Left lobe of liver (tissue), 2 donors: ENCODE data around the gene KRTAP8-1. TPM values are rescaled to one million over a fixed set of nuclear protein-coding genes. Genes with fewer than 3 reads are reported as not detected.

Source experiments
- ATAC-seq: fragments of 200-7000 bp; cut with Tn5 transposase; one replicate; pipeline ENCODE4 v1.9.1; 2020; ENCODE audit warnings: mild to moderate bottlenecking, moderate library complexity
- DNase-seq: peaks from one replicate; pipeline ENCODE4 v3.0.0-alpha.2; 2020; ENCODE audit warnings: low spot score
- total RNA-seq: library from RNA; stranded (reverse); gene quantifications from one replicate; pipeline ENCODE4 v1.2.1, GENCODE V29; 2021
- donor health status: DM: no; HTN: no; CAD: no; lungs with moderate emphysema.
- donor health status: DM: no; HTN: yes; CAD: no.

Gene KRTAP8-1, protein sequence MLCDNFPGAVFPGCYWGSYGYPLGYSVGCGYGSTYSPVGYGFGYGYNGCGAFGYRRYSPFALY
- not detected for total RNA-seq

DNA sequence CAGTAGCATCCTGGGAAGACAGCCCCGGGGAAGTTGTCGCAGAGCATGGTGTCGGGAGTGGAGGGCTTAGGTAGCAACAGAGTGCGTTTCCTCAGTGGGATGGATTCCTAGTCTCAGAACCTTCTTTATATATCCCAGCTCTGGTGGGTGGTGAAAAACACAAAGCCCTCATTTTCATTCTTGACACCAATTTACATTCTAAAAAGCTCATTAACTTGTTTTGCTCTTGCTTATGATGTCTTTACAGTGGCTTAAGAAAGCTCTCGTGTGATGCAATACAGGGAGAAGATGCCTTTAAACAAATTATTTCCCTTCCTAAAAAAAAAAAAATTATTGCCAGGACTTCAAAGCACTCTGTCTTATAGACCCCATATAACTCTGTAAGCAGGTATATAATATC lies at the start of gene KRTAP8-1:
Gene KRTAP8-1, minus strand, starts transcription at position 101 of the 400 bp plus-strand sequence. Its CDS starts 54 bp downstream, at position 47.
- ATAC-seq (no peak), DNase-seq (no peak)

DNA sequence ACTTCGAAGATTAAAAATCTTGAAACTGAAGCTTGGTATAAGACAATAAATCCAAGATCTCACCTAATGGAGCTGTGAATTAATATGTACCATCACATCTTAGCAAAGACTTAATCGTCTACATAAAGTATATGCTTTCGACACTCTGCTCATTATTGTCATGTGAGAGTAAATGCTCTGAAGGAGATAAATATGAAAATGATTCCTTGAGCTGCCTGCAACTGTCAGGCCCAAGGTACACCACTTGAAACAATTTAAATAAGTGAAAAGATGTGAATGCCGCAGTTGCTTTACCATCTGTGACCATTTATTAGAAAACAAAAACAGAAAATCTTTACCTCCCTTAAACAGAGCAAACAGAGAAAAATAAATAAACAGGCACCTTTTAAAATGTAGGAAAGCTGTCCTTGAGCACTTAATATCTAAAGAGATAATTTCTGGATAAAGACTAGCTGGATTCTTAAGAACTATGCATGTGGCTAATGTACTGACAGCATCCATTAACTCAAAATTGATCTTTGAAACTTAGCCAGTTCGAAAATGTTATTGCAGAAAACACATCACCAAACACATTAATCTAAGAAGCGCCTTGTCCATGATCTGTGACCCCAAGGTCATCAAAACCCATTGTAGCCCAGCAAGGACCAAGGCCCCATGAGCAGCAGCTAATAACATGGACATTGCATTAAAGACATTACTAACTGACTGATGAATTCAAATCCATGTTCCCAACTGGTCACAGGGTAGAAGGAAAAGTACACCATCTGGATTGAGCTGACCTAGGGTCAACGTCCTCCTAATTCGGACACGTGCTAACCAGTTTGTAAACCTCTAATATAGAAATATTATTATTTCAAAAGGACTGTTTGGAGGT lies 34.8 kb upstream of the KRTAP8-1 start:
- DNase-seq (no peak), ATAC-seq (no peak)

DNA sequence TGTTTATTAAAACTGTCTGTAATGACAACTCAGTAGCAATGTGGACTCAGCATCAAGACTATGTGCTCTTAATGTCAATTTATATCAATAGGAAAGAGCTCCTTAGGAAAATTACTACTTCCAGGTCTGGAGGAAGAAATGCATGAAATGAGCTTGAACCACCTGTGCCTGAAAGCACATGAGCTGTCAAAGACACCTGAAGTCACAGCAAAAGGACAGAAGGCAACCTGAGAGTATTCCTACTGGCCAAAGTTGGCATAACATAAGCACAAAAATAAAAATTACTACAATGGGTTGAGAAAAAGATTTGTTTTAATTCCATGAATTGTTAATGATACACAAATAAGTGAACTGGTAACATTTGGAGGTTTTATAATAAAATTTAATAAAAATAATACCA lies 29.9 kb upstream of the KRTAP8-1 start:
- ATAC-seq (no peak), DNase-seq (no peak)

DNA sequence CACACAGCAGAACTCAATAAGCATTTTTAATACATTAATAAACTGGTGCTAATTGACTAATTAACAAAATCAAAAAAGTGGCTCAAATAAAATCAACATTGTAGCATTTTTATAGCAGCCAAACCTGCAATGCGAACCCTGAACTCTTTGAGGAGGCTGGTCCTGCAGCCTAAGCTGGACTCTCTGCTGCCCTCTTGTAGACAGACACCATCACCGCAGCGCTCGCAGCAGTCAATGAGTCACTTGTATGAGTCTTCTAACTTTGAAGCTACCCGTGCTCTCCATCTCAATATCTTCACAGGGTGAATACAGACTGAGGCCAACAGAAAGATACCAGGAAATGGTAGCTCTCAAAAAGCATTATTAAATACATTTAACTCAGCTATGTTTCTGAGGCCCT lies 26.2 kb upstream of the KRTAP8-1 start:
- ATAC-seq: peak; percentile 85
- no peak for DNase-seq

DNA sequence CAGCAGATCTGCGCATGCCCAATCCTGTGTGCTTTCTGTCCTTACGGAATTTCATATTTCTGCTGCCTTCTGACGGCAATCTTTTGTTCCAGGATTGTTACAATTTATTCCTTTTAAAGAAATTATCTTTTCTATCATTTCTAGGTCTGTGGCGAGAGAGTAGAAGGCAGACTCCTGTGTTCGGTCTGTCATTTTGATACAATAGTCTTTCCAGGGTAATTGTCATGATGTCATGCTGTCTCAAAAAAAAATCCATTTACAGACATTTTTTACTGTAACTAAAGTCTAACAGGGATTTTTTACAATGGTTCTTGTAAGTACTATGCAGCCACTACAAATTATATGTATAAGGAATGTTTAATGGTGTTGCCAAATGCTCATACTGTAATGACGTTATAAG lies 25.5 kb upstream of the KRTAP8-1 start:
- no peak for DNase-seq

DNA sequence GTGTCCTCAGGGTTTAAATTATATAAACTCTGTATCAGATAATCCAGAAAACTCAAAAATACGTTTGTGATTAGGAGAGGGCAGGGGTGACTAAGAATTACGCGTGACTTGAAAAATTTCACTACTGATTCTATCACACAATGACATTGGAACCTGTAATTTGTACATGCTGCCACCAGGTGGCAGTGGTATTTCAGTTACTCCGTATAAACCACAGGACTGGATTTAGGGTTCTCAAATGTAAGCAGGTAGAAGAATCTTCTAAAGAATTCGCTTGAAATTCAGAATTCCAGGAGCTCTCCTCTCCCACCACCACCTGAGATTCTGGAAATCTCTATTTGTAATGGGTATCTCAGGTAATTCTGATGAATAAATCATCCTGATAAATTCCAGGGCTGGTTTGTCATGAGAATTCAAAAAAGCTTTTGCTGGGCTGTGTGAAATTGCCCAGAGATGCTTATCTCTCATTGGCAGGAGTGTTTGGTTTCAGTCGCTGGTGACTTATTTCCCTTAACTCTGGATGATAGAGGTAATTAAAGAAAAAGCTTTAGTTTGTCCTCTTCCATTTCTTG lies 18.2 kb upstream of the KRTAP8-1 start:
- no peak for ATAC-seq
- DNase-seq: no peak

More for the DNA sequence above, 25.5 kb upstream of the KRTAP8-1 start:
- ATAC-seq: no peak

DNA sequence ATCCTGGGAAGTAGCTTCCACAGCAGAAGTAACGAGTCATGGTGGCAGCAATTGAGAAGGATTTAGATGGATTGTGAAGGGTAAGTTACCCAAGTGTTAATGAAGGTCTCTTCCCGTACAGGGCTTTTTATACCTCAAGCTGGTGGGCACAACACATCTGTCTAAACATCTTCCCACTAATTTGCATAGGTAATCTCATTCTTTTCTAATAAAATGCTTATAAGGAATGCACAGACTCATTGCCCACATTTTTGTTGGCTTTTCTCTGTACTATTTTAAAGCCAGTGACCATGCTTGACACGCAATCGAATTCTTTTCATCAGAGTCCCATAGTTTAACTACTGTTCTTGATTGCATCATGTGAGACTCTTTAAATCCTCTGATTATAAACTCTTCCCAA lies 16.6 kb upstream of the KRTAP8-1 start, which contains the start of gene KRTAP7-1:
Gene KRTAP7-1, minus strand, starts transcription at position 101 of the 400 bp plus-strand sequence. Its CDS starts 61 bp downstream, at position 40.
- no peak for ATAC-seq
- no peak for DNase-seq

DNA sequence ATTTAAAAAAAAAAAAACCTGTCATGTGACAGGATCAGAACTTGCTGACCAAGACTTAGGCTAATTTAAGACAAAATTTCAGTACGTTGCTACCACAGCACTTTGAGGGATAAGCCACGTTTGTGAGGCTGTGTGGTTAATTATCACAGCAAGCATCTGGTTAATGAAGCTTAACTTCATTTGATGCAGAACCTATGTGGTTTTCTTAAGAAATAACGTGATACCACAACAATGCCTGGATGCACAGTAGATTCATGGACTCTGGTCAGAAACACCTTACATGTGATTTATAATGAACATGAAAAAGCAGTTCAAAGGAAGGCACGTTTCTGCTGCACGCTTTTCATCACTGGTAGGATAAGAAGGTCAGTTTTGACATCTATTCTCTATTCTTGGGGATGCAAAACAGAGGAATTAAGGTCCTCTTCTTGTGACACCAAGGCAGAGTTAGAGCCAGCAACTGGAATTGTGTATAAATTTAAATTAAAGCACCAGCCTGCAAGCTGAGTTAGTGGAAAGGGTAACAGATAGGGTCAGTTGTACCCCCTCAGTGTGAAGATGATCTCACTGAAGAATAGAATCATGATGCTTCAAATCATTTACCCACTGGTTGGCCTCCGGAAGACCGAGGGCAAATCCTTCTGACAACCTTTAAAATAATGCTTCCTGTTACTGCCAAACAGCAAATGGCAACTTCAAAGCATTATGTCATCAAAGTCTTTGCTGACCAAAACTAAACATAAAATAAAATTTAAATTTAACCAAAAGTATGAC lies 6.0 kb upstream of the KRTAP8-1 start:
- no peak for DNase-seq
- ATAC-seq: no peak

DNA sequence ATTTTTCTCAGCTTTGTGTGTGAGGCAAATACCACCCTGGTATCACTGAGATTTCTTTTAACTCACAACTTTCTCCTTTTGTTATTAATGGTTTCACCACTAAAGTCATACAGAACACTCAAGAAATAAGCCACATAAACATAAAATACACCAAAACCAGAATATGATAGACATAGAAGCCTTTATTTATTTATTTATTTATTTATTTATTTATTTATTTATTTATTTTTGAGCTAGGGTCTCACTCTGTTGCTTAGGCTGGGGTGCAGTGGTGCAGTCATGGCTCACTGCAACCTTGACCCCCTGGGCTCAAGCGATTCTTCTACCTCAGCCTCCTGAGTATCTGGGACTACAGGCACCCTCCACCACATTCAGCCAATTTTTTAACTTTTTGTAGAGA lies 12.5 kb downstream of the KRTAP8-1 start:
- DNase-seq (no peak), ATAC-seq (no peak)

DNA sequence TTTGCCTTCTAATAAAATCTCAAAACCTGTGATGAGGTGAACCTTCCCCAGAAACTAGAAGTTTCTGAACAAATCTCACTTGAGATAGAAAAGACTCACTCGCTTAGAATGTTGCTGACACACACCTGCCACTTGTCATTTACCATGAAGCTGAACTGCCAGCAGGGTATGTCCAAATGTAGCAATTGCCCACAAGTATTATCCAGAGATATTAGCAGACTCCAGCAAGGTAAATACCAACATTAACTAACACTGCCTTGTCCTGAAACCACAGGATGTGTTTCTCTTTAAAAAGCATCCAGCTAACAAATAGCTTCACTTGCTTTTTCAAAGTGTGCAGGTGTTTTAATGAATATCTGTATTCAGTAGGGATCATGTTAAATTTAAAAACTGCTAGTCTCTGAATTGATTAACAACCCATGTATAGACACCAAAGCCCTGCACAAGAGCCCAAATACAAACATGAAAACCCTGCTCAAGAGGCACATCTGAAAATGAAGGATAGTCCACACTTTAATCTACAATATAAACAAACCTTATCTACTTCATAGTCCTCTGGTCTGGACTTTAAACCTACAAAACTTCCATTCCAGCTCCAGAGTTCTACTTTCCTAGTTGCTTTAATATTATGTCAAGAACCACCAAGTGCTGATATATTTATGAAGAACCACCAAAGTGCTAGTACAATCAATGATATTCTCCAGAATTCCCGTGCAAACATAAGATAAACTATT lies 19.3 kb downstream of the KRTAP8-1 start:
- ATAC-seq (peak; percentile 36), DNase-seq (no peak)

DNA sequence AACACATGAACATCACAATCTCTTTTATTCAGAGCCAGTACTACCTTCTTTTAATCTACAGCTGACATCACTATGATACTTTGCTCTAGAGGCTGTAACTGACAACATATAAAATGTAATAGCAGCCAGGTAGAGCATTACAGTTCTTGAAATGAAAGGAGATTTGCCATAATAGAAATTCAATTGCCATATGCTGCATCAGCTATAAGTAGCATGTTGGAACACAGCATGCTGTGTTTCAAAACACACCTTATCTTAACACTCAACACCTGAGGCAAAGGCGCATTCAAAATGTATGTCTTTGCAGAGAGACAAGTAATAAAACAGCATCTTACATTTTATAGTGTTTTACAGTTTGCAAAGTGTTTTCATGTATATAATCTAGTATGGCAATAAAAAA lies 33.8 kb downstream of the KRTAP8-1 start:
- DNase-seq (no peak), ATAC-seq (no peak)

DNA sequence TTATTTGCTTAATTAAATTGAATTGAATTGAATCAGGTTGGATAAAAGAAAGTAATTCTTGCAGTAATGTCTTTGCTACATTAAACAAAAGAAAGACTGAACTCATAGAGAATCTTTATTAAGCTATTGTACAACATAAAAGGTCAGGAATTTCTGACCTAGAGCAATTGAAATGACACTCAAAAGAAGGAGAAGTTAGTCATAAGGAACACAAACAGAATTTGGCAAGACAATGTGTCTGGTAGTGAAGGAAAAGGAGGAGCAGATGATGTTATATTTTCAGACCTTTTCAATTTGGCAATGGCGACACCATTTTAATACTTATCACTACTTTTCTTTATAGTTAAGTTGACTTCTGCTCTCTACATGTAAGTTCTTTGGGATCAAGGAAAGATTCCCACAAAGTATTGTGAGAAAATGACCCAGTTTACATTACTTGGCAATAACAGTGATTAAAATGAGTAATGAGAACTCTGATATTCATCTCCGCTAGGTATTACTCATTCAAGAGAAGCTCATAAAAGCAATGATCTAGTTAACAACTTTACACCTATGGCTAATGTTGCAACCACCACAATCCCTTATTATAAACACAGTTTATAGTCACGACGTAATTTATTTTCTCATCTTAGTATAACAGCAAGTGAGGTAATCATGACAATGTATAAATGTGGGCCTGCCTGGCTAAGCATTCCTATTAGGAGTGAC lies 43.2 kb downstream of the KRTAP8-1 start:
- no peak for ATAC-seq
- DNase-seq: no peak

Other genes with a start within 250 kb of the KRTAP8-1 start
- gene KRTAP22-2, start 222.9 kb downstream of the KRTAP8-1 start, total RNA-seq: not detected
- not detected for gene KRTAP6-3, start 220.8 kb downstream of the KRTAP8-1 start, total RNA-seq
- not detected for gene KRTAP6-2, start 214.4 kb downstream of the KRTAP8-1 start, total RNA-seq
- not detected for gene KRTAP22-1, start 212.2 kb downstream of the KRTAP8-1 start, total RNA-seq
- gene KRTAP6-1, start 199.3 kb downstream of the KRTAP8-1 start, total RNA-seq: not detected
- gene KRTAP20-1, start 196.8 kb downstream of the KRTAP8-1 start, total RNA-seq: not detected
- not detected for gene KRTAP20-4, start 192.6 kb downstream of the KRTAP8-1 start, total RNA-seq
- not detected for gene KRTAP20-2, start 178.1 kb downstream of the KRTAP8-1 start, total RNA-seq
- gene KRTAP20-3, start 170.4 kb downstream of the KRTAP8-1 start, total RNA-seq: not detected
- gene KRTAP21-3, start 94.5 kb downstream of the KRTAP8-1 start, total RNA-seq: not detected
- gene KRTAP21-2, start 66.0 kb downstream of the KRTAP8-1 start, total RNA-seq: not detected
- gene KRTAP21-1, start 57.8 kb downstream of the KRTAP8-1 start, total RNA-seq: not detected
- not detected for gene KRTAP7-1, start 16.5 kb upstream of the KRTAP8-1 start, total RNA-seq
- not detected for gene KRTAP11-1, start 68.3 kb upstream of the KRTAP8-1 start, total RNA-seq
- gene KRTAP19-8, start 225.2 kb upstream of the KRTAP8-1 start, total RNA-seq: not detected